HL-60 (cell line): Measurements from ENCODE around the gene BTBD9.

Experiments used
- DNase-seq, 2 experiments: peaks; one replicate each; pipeline ENCODE4 v3.0.0-alpha.2; 2010 to 2020; ENCODE audit warnings: low read depth in 1 of 2, low spot score in 1 of 2
- H3K27ac ChIP-seq: fragments of 250-450 bp; sonication (Bioruptor Pico); replicated peaks from 2 replicates; pipeline ENCODE4 v1.5.1; 2020; ENCODE audit warnings: mild to moderate bottlenecking, moderate library complexity
- H3K27me3 ChIP-seq: fragments of 250-450 bp; sonication (Bioruptor Pico); 2 replicates; pipeline ENCODE4 v1.5.1; 2021; ENCODE audit warnings: mild to moderate bottlenecking, moderate library complexity; ENCODE audit not compliant: insufficient read depth, poor library complexity, severe bottlenecking
- H3K4me3 ChIP-seq: replicated peaks from 2 replicates; pipeline ENCODE4 v1.5.1; 2011; ENCODE audit warnings: mild to moderate bottlenecking, control low read depth, low read length; ENCODE audit not compliant: insufficient read depth
- CTCF ChIP-seq: IDR thresholded peaks from one replicate; pipeline ENCODE4 v1.5.1; 2011; ENCODE audit warnings: low read length, control low read depth, inconsistent platforms; ENCODE audit not compliant: insufficient read depth
- GABPA ChIP-seq: IDR thresholded peaks from 2 replicates; pipeline ENCODE4 v1.6.1; 2012; ENCODE audit warnings: low read depth
- POLR2AphosphoS5 ChIP-seq: IDR thresholded peaks from 2 replicates; pipeline ENCODE4 v1.6.1; 2012; ENCODE audit warnings: low read depth
- REST ChIP-seq: IDR thresholded peaks from 2 replicates; pipeline ENCODE4 v1.6.1; 2012; ENCODE audit warnings: low read depth; ENCODE audit not compliant: insufficient replicate concordance
- SPI1 ChIP-seq: IDR thresholded peaks from 2 replicates; pipeline ENCODE4 v1.6.1; 2012; ENCODE audit warnings: low read depth, mild to moderate bottlenecking, borderline replicate concordance

The BTBD9 gene

GRCh38 chr6:38198219-38198618 is 441.5 kb downstream of the BTBD9 start:
- TF ChIP-seq CTCF: no peak
- TF ChIP-seq GABPA: no peak
- TF ChIP-seq REST: no peak
- no peak for TF ChIP-seq POLR2AphosphoS5
- no peak for TF ChIP-seq SPI1
- Histone ChIP-seq H3K27me3 (no peaks in the 10 kb centered on the region), H3K27ac (no peak overlapping the region), H3K4me3 (no peak overlapping the region)
- DNase-seq: no peak

- no peak for DNase-seq
- TF ChIP-seq SPI1 (no peak), REST (no peak), CTCF (no peak), POLR2AphosphoS5 (no peak), GABPA (no peak)
- Histone ChIP-seq H3K4me3 (no peak overlapping the region), H3K27ac (no peak overlapping the region), H3K27me3 (no peaks in the 10 kb centered on the region)
These were observed 444.6 kb downstream of the BTBD9 start for GRCh38 chr6:38195113-38195635.

GRCh38 chr6:38194589-38194988 is 445.1 kb downstream of the BTBD9 start:
- TF ChIP-seq SPI1: no peak
- no peak for TF ChIP-seq CTCF
- no peak for TF ChIP-seq REST
- no peak for TF ChIP-seq POLR2AphosphoS5
- no peak for TF ChIP-seq GABPA
- H3K4me3 ChIP-seq: no peak overlapping the region
- no peaks in the 10 kb centered on the region for H3K27me3 ChIP-seq
- H3K27ac ChIP-seq: no peak overlapping the region
- no peak for DNase-seq
